Natural killer cell (primary cell): ENCODE data around the gene ZG16B. TPM values are rescaled to one million over a fixed set of nuclear protein-coding genes. Genes with fewer than 3 reads are reported as not detected.

Experiments used
- ATAC-seq, 3 donors: fragments of 150-1000 bp in 2 of 3; fragments of 200-7000 bp in 1 of 3; cut with Tn5 transposase; 1 replicate in 1 of 3; 2 replicates in 2 of 3; pipeline ENCODE4 v1.10.0; 2021; ENCODE audit warnings: mild to moderate bottlenecking in 2 of 3, moderate library complexity in 2 of 3
- DNase-seq, 2 donors: peaks; one replicate each; pipeline versions ENCODE4 v3.0.0 to v3.0.0-alpha.2; 2013 to 2021; ENCODE audit warnings: mixed read lengths in 1 of 2
- H3K27ac ChIP-seq: one replicate; pipeline ENCODE4 v1.5.1; 2013; ENCODE audit warnings: mild to moderate bottlenecking, low read length
- H3K27me3 ChIP-seq: one replicate; pipeline ENCODE4 v1.6.1; 2013; ENCODE audit warnings: low read length; ENCODE audit not compliant: control insufficient read depth, insufficient read depth
- H3K36me3 ChIP-seq: one replicate; pipeline ENCODE4 v1.6.1; 2013; ENCODE audit warnings: low read length; ENCODE audit not compliant: control insufficient read depth, insufficient read depth
- H3K4me1 ChIP-seq: one replicate; pipeline ENCODE4 v1.6.1; 2013; ENCODE audit warnings: low read length; ENCODE audit not compliant: control insufficient read depth, insufficient read depth
- H3K4me3 ChIP-seq: one replicate; pipeline ENCODE4 v1.5.1; 2013; ENCODE audit warnings: low read length
- H3K9me3 ChIP-seq: one replicate; pipeline ENCODE4 v1.6.1; 2013; ENCODE audit warnings: low read length; ENCODE audit not compliant: control insufficient read depth, insufficient read depth
- H3K27ac Mint-ChIP-seq, 2 donors: one replicate each; pipeline ENCODE4 v1.8.0; 2022; ENCODE audit warnings: mild to moderate bottlenecking in 2 of 2, mixed read lengths in 2 of 2, moderate library complexity in 1 of 2
- H3K27me3 Mint-ChIP-seq, 2 donors: one replicate each; pipeline ENCODE4 v1.8.0; 2022; ENCODE audit warnings: low read depth in 2 of 2, mixed read lengths in 2 of 2
- H3K36me3 Mint-ChIP-seq: one replicate; pipeline ENCODE4 v1.8.0; 2022; ENCODE audit warnings: mixed read lengths
- H3K4me1 Mint-ChIP-seq, 2 donors: one replicate each; pipeline ENCODE4 v1.8.0; 2022; ENCODE audit warnings: mixed read lengths in 2 of 2
- H3K4me3 Mint-ChIP-seq: one replicate; pipeline ENCODE4 v1.8.0; 2022; ENCODE audit warnings: mild to moderate bottlenecking, moderate library complexity, mixed read lengths
- H3K9me3 Mint-ChIP-seq, 2 donors: one replicate each; pipeline ENCODE4 v1.8.0; 2022; ENCODE audit warnings: mixed read lengths in 2 of 2
- CTCF ChIP-seq: fragments of 200-600 bp; IDR thresholded peaks from one replicate; pipeline ENCODE4 v1.8.0; 2022; ENCODE audit warnings: antibody characterized with exemption
- WGBS: methylation state at CpG from one replicate; pipeline ENCODE4 v1.1.7; 2013; ENCODE audit warnings: missing lambda C conversion rate; ENCODE audit not compliant: insufficient coverage; 5-methylcytosine and 5-hydroxymethylcytosine counted together
- intact Hi-C: fragments of 100-400 bp; cut with micrococcal nuclease; formaldehyde crosslinking; loops from one replicate; pipeline ENCODE4 v1.14.2; 2022
- total RNA-seq, 4 donors: library from RNA; stranded (reverse); fragments of 120-200 nt in 1 of 4; gene quantifications; one replicate each; pipeline versions ENCODE4 v1.2.3 to v1.2.4, GENCODE V29; 2013 to 2022

ZG16B gene
- total RNA-seq, 3 donors from 2014 or later (not counting 1 experiment from before 2014, with no cell fraction given) = 0.78 to 1.5 (median 1.1) TPM

GRCh38 chr16:2827374-2827791, 2.7 kb upstream of the ZG16B start:
- Histone ChIP-seq H3K9me3 (no peaks in the 10 kb centered on the region), H3K27me3 (no peaks in the 10 kb centered on the region), H3K4me1 (peaks cover 10% of the 10 kb centered on the region), H3K27ac (no peak overlapping the region), H3K36me3 (no peaks in the 10 kb centered on the region), H3K4me3 (no peak overlapping the region)
- Mint-ChIP-seq H3K4me3 (no peak overlapping the region), H3K27ac (no peak overlapping the region), H3K27me3 (no peaks in the 10 kb centered on the region), H3K4me1 (peaks cover under 1 to 5% of the 10 kb centered on the region in 2 donors), H3K36me3 (no peaks in the 10 kb centered on the region), H3K9me3 (no peaks in the 10 kb centered on the region)
- intact Hi-C loops = no loop called here
- no peak for DNase-seq
- TF ChIP-seq CTCF = no peak
- WGBS = 90% methylated on average over 15 of the region's 15 CpGs
- ATAC-seq = no peak

- 90% methylated on average over 14 of the region's 14 CpGs for WGBS
- no peak overlapping the region for H3K27ac Mint-ChIP-seq
- no peak overlapping the region for H3K4me3 ChIP-seq
- no peak for TF ChIP-seq CTCF
- ATAC-seq = no peak
- H3K4me3 Mint-ChIP-seq = no peak overlapping the region
- peaks cover 0 to 3% of the 10 kb centered on the region in 2 donors for H3K27me3 Mint-ChIP-seq
- no peaks in the 10 kb centered on the region for H3K36me3 ChIP-seq
- peaks cover 10% of the 10 kb centered on the region for H3K4me1 ChIP-seq
- intact Hi-C loops = no loop called here
- no peaks in the 10 kb centered on the region for H3K27me3 ChIP-seq
- no peaks in the 10 kb centered on the region for H3K9me3 Mint-ChIP-seq
- H3K4me1 Mint-ChIP-seq = peaks cover 6 to 10% of the 10 kb centered on the region in 2 donors
- H3K36me3 Mint-ChIP-seq = no peaks in the 10 kb centered on the region
- DNase-seq = no peak
- no peaks in the 10 kb centered on the region for H3K9me3 ChIP-seq
- no peak overlapping the region for H3K27ac ChIP-seq
Measured at GRCh38 chr16:2827831-2828520, 2.1 kb upstream of the ZG16B start.

- 76% methylated on average over 8 of the region's 8 CpGs for WGBS
- Mint-ChIP-seq H3K27me3 (peaks cover 0 to 3% of the 10 kb centered on the region in 2 donors), H3K36me3 (no peaks in the 10 kb centered on the region), H3K4me1 (peaks cover 7 to 10% of the 10 kb centered on the region in 2 donors), H3K27ac (no peak overlapping the region), H3K9me3 (no peaks in the 10 kb centered on the region), H3K4me3 (no peak overlapping the region)
- H3K36me3 ChIP-seq = no peaks in the 10 kb centered on the region
- H3K9me3 ChIP-seq = no peaks in the 10 kb centered on the region
- no peak overlapping the region for H3K4me3 ChIP-seq
- peaks cover 10% of the 10 kb centered on the region for H3K4me1 ChIP-seq
- ATAC-seq (no peak), DNase-seq (no peak)
- no peaks in the 10 kb centered on the region for H3K27me3 ChIP-seq
- TF ChIP-seq CTCF = no peak
- intact Hi-C loops = no loop called here
- no peak overlapping the region for H3K27ac ChIP-seq
Measured at GRCh38 chr16:2828521-2828840, 1.6 kb upstream of the ZG16B start.
